HG03108 (cell line): Measurements from ENCODE around the gene LOC101059915.
"Not testable (repeated sequence)": the region's sequence is repeated elsewhere in the genome, so short reads cannot be mapped to it uniquely, and the experiment has no call there.

Source experiments
- ATAC-seq: cut with Tn5 transposase; IDR thresholded peaks from one replicate; pipeline ENCODE4 v1.9.1; 2021; ENCODE audit warnings: moderate library complexity; ENCODE audit not compliant: unreplicated experiment

Gene LOC101059915

GRCh38 chrX:71671043-71671780, 3.9 kb downstream of the LOC101059915 start:
- no peak for ATAC-seq

- no peak for ATAC-seq
Measured at GRCh38 chrX:71671938-71672337, 4.6 kb downstream of the LOC101059915 start.

GRCh38 chrX:71675636-71676035, 8.3 kb downstream of the LOC101059915 start:
- not testable (repeated sequence) for ATAC-seq

GRCh38 chrX:71676068-71676795, 8.9 kb downstream of the LOC101059915 start:
- not testable (repeated sequence) for ATAC-seq

GRCh38 chrX:71677195-71677594, 9.8 kb downstream of the LOC101059915 start:
- not testable (repeated sequence) for ATAC-seq

GRCh38 chrX:71679575-71680207, 12.3 kb downstream of the LOC101059915 start:
- ATAC-seq: no peak

DNA sequence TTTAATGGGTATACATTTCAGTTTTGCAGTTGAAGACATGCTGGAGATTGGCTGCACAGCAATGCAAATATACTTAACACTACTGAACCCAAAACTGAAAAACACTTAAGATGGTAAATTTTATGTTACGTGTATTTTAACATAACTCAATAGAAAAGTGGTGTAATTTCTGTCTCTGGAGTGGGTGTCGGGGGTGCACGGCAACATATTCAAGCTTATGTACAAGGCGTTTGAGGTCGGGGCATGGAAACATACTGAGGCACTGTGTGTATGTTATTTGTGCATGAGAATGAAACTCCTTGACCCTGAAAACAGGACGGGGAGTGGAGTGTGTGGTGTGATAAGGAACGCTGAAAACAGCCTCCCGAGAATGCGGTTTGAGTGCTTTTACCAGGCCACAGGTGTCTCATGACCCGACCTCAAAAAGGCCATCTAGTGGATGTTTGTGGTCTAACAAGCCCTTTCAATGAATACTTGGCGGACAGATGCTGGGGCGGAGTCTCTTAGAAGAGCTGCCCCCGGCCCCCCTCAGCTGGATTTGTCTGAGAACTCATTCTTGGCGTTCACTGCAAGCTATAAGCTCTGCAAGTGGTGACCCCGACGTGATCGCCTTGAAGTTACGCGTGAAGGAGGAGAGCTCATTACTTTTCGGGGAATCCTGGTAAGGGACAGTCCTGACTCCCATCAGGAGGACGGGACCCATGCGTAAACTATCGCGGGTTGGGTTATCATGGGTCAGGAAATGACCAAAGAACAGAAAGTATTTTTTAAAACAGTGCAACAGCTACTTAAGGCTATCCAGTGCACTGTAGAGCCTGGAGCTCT, 29.5 kb downstream of the LOC101059915 start:
- not testable (repeated sequence) for ATAC-seq

DNA sequence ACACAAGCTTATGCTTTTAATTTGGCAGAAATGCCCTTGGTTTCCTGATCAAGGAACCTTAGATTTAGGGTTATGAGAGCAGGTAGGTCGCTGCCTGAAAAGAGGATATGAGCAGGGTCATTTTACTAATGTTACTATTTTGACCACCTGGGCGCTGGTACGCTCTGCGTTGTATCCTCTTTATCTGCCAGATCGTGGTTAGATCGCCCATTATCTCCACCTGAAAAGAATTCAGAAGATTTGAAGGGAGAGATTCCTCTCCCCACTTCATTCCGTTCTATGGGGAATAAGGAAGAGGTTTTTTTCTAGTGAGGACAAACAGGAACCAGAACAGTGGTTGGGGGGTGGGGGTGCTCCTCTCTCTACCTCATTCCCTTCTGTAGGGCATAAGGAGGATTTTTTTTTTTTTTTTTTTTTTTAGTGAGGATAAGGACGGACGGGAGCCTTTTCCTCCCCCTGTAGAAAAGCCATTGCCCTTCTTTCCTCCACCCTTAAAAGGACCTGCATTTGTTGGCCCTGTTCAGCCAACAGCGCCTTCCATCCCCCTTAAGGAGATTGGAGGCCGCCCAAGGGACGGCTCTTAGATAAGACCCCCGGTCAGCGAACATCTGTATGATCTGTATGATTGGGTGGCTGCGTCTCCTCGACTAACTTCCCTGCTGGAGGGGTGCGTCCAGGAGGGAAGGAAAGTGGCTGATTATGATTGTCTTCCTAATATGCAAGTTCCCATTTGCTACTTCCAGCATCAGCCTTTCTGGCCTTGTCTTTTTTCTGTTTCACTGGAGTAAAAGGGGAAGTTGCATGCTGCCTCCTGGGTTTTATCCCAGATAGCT, 30.3 kb downstream of the LOC101059915 start:
- ATAC-seq: not testable (repeated sequence)

GRCh38 chrX:71698299-71699022, 31.1 kb downstream of the LOC101059915 start:
- not testable (repeated sequence) for ATAC-seq

GRCh38 chrX:71699023-71699344, 31.6 kb downstream of the LOC101059915 start:
- ATAC-seq: not testable (repeated sequence)

DNA sequence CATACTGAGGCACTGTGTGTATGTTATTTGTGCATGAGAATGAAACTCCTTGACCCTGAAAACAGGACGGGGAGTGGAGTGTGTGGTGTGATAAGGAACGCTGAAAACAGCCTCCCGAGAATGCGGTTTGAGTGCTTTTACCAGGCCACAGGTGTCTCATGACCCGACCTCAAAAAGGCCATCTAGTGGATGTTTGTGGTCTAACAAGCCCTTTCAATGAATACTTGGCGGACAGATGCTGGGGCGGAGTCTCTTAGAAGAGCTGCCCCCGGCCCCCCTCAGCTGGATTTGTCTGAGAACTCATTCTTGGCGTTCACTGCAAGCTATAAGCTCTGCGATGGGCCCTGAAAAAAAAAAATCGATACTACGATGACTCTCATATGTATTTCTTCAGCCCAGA, 35.5 kb downstream of the LOC101059915 start:
- not testable (repeated sequence) for ATAC-seq

- not testable (repeated sequence) for ATAC-seq
Measured at GRCh38 chrX:71714064-71714463, 46.7 kb downstream of the LOC101059915 start.

GRCh38 chrX:71715551-71715950, 48.2 kb downstream of the LOC101059915 start:
- ATAC-seq: not testable (repeated sequence)

DNA sequence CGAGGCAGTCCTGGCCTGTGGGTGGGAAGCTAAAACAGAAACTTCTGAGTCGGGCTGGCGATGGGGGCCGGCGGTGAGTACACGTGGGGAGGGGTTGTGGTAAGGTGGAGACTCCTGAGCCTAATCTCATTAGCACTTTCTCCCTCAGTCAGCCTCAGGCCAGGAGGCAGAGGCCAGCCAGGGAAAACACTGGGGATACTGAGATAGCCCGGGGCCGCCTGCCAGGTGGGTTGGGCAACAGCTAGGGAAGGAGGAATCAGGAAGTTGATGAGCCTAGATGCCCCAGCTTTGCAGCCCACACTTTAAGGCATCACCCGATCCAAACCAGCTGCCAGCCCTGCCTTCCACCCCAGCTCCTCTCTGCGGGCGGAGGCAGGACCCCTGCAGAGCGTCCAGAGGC, 49.0 kb downstream of the LOC101059915 start:
- not testable (repeated sequence) for ATAC-seq

DNA sequence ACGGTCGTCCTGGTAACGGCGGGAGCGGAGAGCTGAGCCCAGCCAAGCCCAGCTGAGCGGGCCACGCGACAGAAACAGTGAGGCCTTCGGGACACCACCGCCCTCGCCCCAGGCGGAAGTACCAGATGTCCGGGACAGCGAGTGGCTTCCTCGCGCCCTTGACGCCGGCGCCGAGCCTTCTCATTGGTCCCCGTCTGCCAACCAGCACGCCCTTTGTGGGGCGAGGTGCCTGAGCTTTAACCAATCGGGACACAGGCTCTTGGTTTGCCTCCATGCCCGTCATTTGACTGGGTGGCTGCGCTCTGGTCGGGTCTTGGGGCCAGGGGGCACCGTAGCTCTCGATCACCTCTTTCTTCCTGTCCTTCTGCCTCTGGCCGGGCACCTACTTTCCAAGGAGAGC, 50.8 kb downstream of the LOC101059915 start, which contains the start of gene CXorf49:
Gene CXorf49, minus strand, starts transcription at position 101 of the 400 bp plus-strand sequence. CDS start 134 bp downstream, outside the sequence.
- ATAC-seq: not testable (repeated sequence)

- not testable (repeated sequence) for ATAC-seq
Measured at GRCh38 chrX:71719195-71719594, 51.8 kb downstream of the LOC101059915 start.

DNA sequence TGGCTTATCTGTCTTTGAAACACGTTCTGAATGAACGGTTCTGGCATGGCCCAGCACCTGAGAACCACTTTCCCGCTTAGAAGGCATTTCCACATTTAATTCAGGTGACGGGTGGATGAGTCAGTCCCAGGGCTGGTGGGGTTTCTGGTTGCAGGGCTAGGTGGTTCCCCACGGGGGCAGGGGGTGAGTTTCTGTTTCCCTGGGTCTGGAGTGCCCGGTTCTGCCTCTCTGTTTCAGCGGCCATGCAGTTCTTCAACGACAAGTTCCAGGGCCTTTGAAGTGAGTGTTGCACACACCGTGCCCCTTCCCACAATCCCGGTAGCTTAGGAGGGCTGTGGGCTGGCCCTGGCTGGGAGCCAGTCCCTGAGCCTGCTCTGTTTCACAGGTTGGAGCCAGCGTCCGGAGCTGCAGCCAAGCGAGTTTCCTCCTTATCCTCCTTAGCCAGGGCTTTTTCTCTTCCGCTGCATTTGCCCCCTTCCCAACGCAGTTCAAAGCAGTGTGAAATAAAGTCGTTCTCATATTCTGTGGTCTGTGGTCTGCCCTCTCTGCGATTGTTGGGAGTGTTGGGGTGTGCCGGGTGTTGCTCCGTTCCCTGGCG, 53.0 kb downstream of the LOC101059915 start:
- not testable (repeated sequence) for ATAC-seq
